Activated CD4-positive, CD25-positive, alpha-beta regulatory T cell treated with anti-CD3 and anti-CD28 coated beads, Interleukin-2, amount 50 U/mL, for 24 hours (primary cell): ENCODE data around the gene BMAL1.
A peak's percentile ranks its signal among the peaks of the same experiment; 100 is the strongest.
"Not testable (repeated sequence)": the region's sequence is repeated elsewhere in the genome, so short reads cannot be mapped to it uniquely, and the experiment has no call there.

Experiments used
- ATAC-seq, 2 donors: fragments of 150-1000 bp; cut with Tn5 transposase; one replicate each; pipeline ENCODE4 v1.10.0; 2021; ENCODE audit warnings: mild to moderate bottlenecking in 1 of 2, moderate library complexity in 1 of 2

Gene BMAL1

GRCh38 chr11:13277768-13278608 is at the start of gene BMAL1:
Gene BMAL1, plus strand, starts transcription at chr11:13277790. Its CDS starts 76,519 bp downstream, at chr11:13354309.
- ATAC-seq, result peak; percentile 12 to 22

DNA sequence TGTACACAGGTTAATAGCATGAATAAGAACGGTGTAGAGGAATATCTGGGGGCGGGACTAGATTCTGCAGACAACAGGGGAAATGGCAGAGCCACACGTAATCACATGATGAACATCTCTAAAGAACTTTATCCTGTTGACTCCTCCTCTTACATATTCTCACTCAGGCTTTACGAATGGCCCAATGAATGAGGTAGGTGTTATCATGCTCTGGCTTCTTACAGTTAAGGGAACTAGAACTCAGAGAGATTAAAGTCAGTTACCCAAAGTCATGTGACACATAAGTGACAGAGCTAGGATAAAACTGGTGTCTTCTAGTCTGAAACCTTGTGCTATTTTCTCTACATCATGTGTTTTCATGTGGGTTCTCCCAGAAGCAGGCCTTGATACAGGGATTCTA is 49.0 kb upstream of the BMAL1 start:
- ATAC-seq, result no peak

GRCh38 chr11:13229136-13229535 is 48.5 kb upstream of the BMAL1 start:
- ATAC-seq, result no peak

GRCh38 chr11:13229711-13230318 is 47.8 kb upstream of the BMAL1 start:
- ATAC-seq, result no peak

GRCh38 chr11:13233173-13233745 is 44.3 kb upstream of the BMAL1 start:
- ATAC-seq, result no peak

GRCh38 chr11:13235895-13236294 is 41.7 kb upstream of the BMAL1 start:
- ATAC-seq, result no peak

DNA sequence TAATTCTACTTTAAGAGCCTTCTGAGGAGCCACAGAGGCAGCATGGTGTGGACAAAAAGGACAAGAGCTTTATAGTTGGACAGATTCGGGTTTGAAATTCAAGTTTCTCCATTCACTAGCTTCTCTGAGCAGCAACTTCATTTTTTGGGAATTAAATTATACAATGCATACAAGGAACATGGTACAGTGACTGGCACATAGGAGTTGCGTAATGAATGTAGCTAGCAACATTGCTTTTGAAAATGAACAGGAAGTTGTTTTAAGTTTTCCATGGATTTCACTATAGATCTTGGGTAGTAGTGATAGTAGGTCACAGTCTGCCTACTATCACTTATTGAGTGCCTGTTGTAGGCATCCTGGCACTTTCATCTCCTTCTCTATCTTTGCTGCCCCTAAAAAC is 41.0 kb upstream of the BMAL1 start:
- ATAC-seq, result no peak

DNA sequence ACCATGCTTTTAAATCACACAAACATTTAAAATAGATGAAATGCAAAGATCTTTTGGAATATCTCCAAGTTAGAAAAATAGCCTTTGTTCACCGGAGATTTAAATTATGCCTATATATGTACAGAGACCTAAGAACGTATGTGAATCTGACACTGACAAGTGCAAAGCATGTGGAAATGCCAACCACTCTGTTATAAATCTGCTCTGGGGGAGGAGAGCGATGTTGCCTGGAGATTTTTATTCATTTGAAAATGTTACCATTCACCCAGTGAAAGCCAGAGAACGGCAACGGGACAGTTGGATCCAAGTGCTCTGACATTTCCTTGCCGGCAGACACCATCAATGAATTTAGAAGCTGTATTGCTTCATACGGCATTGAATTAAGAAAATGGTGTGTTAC is 39.8 kb upstream of the BMAL1 start:
- no peak for ATAC-seq

- peak in 1 of 2 donors; percentile 70 for ATAC-seq
Measured at GRCh38 chr11:13238879-13239514, 38.6 kb upstream of the BMAL1 start.

GRCh38 chr11:13242564-13242963 is 35.0 kb upstream of the BMAL1 start:
- ATAC-seq, result no peak

DNA sequence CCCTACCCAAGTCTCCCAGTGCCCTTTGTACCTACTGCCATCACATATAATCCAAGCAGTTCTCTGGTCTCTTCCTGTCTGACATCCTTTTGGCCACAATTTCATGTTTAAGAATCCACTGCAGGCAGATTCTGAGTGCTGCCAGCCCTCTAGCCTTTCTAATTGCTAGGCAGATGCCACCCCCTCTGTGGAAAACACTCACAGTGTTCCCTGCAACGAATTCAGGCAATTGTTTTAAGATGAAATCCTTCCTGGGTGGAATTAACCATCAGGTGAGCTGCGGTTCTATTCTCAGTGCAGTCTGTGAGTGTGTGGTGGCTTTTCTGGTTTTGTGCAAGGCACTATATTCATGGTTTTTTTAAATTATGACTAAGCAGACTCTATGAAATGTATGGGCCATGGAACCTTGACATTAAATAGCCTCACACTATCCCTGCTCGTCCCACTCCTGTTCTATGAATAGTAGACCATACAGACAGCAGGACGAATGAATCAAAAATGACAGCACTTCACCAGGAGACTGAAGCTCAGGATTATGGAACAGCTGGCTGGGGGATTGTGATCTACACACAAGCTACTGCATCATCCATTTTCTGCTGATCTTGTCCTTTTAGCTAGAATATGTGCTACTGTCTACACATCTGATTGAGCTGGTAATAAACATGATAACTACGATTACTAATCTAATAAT is 29.8 kb upstream of the BMAL1 start:
- no peak for ATAC-seq

GRCh38 chr11:13249177-13249576 is 28.4 kb upstream of the BMAL1 start:
- no peak for ATAC-seq

DNA sequence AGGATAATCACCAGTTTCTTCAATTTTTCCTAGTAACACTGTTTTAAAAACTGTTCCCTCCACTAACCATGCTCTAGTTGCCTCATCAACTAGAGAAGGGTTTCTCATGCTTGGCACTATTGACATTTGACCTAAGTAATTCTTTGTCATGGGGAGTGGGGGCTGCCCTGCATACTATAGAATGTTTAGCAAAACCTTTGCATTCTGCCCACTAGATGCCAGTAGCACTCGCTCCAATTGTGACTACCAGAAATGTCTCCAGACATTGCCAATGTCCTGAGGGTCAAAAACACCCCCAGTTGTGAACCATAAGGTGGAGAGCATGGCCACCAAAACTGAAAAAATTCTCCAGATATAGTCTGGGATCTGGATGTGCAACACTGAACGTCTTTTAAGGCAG is 27.6 kb upstream of the BMAL1 start:
- ATAC-seq, result no peak

GRCh38 chr11:13251966-13252365 is 25.6 kb upstream of the BMAL1 start:
- no peak for ATAC-seq

DNA sequence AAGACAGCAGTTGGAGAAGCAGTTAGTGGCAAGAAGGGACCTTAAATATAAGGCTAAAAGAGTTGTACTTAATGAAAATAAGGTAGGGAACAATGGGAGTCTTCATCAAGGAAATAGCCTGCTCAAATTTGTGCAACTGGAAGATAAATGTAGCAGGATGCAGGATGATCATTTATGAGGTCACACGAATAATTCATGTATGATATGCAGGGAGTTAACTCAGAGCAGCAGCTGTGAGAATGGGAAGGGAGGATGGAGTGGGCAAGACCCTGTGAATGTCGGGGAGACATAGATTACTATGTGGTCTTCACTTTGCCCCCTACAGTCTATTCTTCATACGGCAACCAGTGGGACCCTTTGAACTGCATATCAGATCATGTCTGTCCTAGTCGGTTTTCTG is 25.2 kb upstream of the BMAL1 start:
- ATAC-seq, result no peak

- no peak for ATAC-seq
Measured at GRCh38 chr11:13256216-13256615, 21.4 kb upstream of the BMAL1 start.

DNA sequence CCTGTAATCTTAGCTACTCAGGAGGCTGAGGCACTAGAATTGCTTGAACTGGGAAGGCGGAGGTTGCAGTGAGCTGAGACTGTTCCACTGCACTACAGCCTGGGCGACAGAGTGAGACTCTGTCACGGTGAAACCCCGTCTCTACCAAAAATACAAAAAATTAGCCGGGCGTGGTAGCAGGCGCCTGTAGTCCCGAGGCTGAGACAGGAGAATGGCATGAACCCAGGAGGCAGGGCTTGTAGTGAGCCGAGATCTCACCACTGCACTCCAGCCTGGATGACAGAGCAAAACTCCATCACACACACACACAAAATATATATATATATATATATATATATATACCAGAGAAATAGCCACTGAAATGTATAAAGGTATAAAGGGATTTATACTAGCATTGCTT is 19.5 kb upstream of the BMAL1 start:
- ATAC-seq, result not testable (repeated sequence)

DNA sequence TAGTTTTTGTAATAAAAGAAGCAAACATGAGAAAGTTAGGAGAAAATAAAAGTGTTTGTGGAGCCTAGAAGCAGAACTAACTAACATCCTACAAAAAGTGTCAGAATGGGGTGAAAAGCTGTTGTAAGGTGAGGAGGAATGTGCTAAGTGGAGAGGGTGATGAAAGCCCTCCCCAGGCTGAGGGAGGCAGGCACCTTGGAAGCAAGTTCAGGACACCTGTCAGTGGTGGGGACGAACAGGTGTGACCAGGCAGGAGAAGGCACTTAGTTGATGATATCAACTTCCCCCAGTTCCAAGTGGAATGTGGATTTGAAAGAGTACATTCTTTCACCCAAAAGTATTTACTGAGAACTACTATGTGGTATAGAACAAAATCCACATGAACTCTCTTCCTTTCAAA is 18.7 kb upstream of the BMAL1 start:
- no peak for ATAC-seq

GRCh38 chr11:13259374-13259773 is 18.2 kb upstream of the BMAL1 start:
- no peak for ATAC-seq

DNA sequence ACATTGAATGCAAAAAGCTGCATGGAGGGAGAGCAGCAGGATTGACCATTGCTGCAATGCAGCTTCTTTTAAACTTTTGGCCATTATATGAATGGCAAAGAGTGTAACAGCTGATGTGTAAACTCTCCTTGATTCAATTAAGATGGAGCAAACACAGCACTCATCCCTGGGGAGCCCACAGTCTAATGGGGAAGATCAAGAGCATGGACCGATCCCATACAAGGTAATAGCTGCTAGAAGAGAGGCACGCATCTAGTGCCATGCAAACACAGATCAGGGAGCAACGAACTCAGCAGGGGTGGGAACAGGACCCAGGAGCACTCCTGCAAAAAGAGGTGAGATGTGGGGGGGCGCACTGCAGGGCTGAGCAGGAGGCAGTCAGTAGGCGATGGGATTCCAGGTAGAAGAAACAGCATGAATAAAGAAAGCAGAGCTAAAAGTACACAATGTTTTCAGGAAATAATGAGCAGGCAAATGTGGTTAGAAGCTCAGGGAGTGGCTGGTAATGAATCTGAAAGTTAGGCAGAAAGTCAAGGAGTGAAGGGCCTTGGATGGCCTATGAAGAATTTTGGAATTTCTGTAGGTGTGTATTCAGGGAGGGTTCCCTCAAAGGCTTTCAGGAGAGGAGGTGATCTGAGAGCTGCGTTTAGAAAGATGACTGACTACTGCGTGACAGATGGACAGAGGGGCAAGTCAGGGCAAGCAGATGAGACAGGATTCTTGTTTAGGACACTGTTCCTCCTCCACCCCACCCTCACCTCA is 17.2 kb upstream of the BMAL1 start:
- no peak for ATAC-seq

DNA sequence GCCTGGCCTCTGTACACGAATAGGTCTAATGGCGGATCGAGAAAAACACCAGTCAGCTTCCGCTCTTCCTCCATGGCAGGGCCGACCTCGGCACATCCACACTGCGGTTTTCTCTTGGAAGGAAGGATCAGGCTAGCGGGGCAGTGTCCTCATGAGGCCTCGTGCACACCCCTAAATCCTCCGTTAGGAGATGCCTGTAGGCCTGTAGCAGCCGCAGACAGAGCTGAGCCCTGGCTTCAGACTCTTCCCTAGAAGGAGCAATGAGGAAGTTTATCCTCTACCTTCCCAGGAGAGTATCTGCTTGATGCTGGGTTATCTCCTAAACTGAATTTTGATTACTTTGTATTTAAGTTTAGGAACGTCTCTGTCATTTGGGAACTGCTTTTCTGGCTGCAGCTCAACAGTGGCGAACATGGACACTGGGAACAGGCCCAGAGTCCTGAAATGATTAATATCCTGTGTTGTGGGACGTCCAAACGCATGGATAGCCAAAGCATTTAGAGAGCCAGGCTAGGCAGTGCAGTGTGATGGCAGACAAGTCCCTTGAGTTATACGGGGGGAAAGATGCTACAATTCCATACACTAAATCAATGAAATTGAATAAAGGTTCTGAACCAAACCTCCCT is 16.5 kb upstream of the BMAL1 start:
- no peak for ATAC-seq

- no peak for ATAC-seq
Measured at GRCh38 chr11:13261591-13262061, 16.0 kb upstream of the BMAL1 start.
